ENCODE measurements around the gene HECW1. TPM values are rescaled to one million over a fixed set of nuclear protein-coding genes. Genes with fewer than 3 reads are reported as not detected.
A peak's percentile ranks its signal among the peaks of the same experiment; 100 is the strongest.
"Not testable (repeated sequence)": the region's sequence is repeated elsewhere in the genome, so short reads cannot be mapped to it uniquely, and the experiment has no call there.

The HECW1 gene
- total RNA-seq, 1 donor from 2014 or later = 0.11 TPM

- Histone ChIP-seq H3K9me3 (ENCODE audit: low read depth) (no peaks in the 10 kb centered on the region), H2AFZ (replicated peaks) (no peak overlapping the region), H3K4me3 (no peak overlapping the region), H3K4me1 (peaks cover 10% of the 10 kb centered on the region), H4K20me1 (ENCODE audit: low read depth) (no peaks in the 10 kb centered on the region), H3K79me2 (ENCODE audit: low read depth) (no peaks in the 10 kb centered on the region), H3K4me2 (no peak overlapping the region), H3F3A (ENCODE audit: low read depth) (peaks cover 7% of the 10 kb centered on the region), H3K27ac (no peak overlapping the region), H3K27me3 (no peaks in the 10 kb centered on the region), H3K36me3 (no peaks in the 10 kb centered on the region), H3K9ac (no peak overlapping the region)
- no peak for DNase-seq (ENCODE audit: low spot score)
- Mint-ChIP-seq H3K4me1 (no peaks in the 10 kb centered on the region), H3K4me3 (no peak overlapping the region), H3K36me3 (no peaks in the 10 kb centered on the region), H3K27ac (no peak overlapping the region), H3K9me3 (no peaks in the 10 kb centered on the region), H3K27me3 (ENCODE audit: insufficient read depth, low read depth) (peaks cover 7% of the 10 kb centered on the region)
- no peak for TF ChIP-seq CTCF (IDR thresholded peaks at IDR 0.05)
These were observed 92.8 kb downstream of the HECW1 start for GRCh38 chr7:43205171-43205795.

GRCh38 chr7:43208242-43208641 lies 95.8 kb downstream of the HECW1 start:
- no peaks in the 10 kb centered on the region for H3K79me2 ChIP-seq (ENCODE audit: low read depth)

DNA sequence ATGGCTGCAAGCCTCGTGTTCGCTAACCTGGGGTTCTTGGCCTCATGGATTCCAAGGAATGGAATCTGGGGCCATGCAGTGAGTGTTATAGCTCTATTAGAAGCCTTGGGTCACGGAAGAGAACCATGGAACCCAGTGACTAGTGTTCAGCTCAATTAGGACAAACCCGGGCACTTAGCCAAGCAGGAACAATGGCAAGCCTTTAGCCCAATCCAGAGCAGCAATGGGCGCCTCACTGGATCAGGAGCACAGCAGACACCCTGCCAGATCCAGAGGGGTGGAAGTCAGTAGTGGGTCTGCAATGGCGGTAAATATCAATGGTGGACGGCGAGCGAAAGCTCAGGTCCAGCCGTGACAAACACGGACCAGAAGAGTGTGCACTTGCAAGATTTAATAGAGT lies 98.1 kb downstream of the HECW1 start:
- not testable (repeated sequence) for H3K4me3 Mint-ChIP-seq; H3K27me3 Mint-ChIP-seq (ENCODE audit: insufficient read depth, low read depth); H3K27me3 ChIP-seq; H3K4me3 ChIP-seq; H3K79me2 ChIP-seq (ENCODE audit: low read depth); H3K27ac ChIP-seq; H3K9ac ChIP-seq; H2AFZ ChIP-seq (replicated peaks); H3F3A ChIP-seq (ENCODE audit: low read depth); H3K9me3 ChIP-seq (ENCODE audit: low read depth); DNase-seq (ENCODE audit: low spot score); H3K27ac Mint-ChIP-seq; H3K4me2 ChIP-seq; H3K36me3 ChIP-seq; H3K9me3 Mint-ChIP-seq; H3K36me3 Mint-ChIP-seq; H4K20me1 ChIP-seq (ENCODE audit: low read depth); H3K4me1 Mint-ChIP-seq
- peaks cover 12% of the 10 kb centered on the region for H3K4me1 ChIP-seq

More at GRCh38 chr7:43208242-43208641, 95.8 kb downstream of the HECW1 start:
- no peaks in the 10 kb centered on the region for H3K27me3 ChIP-seq
- no peak overlapping the region for H2AFZ ChIP-seq (replicated peaks)
- H3K9ac ChIP-seq = no peak overlapping the region
- peaks cover 4% of the 10 kb centered on the region for H3K27me3 Mint-ChIP-seq (ENCODE audit: insufficient read depth, low read depth)
- no peaks in the 10 kb centered on the region for H3K36me3 Mint-ChIP-seq
- H3K4me1 ChIP-seq = peaks cover 10% of the 10 kb centered on the region
- H3K4me3 Mint-ChIP-seq = no peak overlapping the region
- H3K4me2 ChIP-seq = no peak overlapping the region
- H4K20me1 ChIP-seq (ENCODE audit: low read depth) = no peaks in the 10 kb centered on the region
- no peaks in the 10 kb centered on the region for H3K9me3 Mint-ChIP-seq
- H3F3A ChIP-seq (ENCODE audit: low read depth) = peaks cover 7% of the 10 kb centered on the region
- DNase-seq (ENCODE audit: low spot score) = no peak
- H3K36me3 ChIP-seq = no peaks in the 10 kb centered on the region
- H3K27ac ChIP-seq = no peak overlapping the region
- H3K27ac Mint-ChIP-seq = no peak overlapping the region
- no peaks in the 10 kb centered on the region for H3K9me3 ChIP-seq (ENCODE audit: low read depth)
- H3K4me3 ChIP-seq = no peak overlapping the region
- no peak for TF ChIP-seq EZH2phosphoT487 (IDR thresholded peaks at IDR 0.05)
- no peak for TF ChIP-seq EZH2 (IDR thresholded peaks at IDR 0.05)
- TF ChIP-seq CTCF (IDR thresholded peaks at IDR 0.05) = no peak
- peaks cover 2% of the 10 kb centered on the region for H3K4me1 Mint-ChIP-seq

DNA sequence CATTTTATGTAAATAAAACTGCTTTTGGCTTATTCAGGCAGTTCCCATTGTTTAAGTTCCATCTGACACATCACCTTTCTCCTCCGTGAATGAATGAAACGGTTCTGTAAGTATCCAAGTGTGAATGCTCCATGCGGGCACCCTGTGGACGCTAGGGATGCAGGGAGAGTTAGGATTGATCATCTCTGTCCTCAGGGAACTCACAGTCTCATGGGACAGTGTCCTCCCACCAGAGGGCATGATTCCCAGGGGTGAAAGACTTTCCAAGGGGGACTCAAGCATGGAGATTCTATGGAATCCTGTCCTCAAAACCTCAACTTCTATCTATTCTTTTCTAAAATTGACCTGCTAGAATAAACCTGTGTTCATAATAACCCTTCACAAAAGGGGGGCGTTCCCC lies 98.8 kb downstream of the HECW1 start:
- H3K27me3 Mint-ChIP-seq (ENCODE audit: insufficient read depth, low read depth) = no peaks in the 10 kb centered on the region
- no peaks in the 10 kb centered on the region for H4K20me1 ChIP-seq (ENCODE audit: low read depth)
- H3K27me3 ChIP-seq = no peaks in the 10 kb centered on the region
- no peaks in the 10 kb centered on the region for H3K79me2 ChIP-seq (ENCODE audit: low read depth)
- no peaks in the 10 kb centered on the region for H3K9me3 ChIP-seq (ENCODE audit: low read depth)
- peak; percentile 27 for DNase-seq (ENCODE audit: low spot score)
- peaks cover 8% of the 10 kb centered on the region for H3K4me1 ChIP-seq
- no peaks in the 10 kb centered on the region for H3K36me3 Mint-ChIP-seq
- H3K27ac Mint-ChIP-seq = no peak overlapping the region
- H3K4me3 ChIP-seq = no peak overlapping the region
- no peaks in the 10 kb centered on the region for H3K9me3 Mint-ChIP-seq
- no peaks in the 10 kb centered on the region for H3K36me3 ChIP-seq
- H2AFZ ChIP-seq (replicated peaks) = peak overlapping the region; percentile 51
- no peak overlapping the region for H3K27ac ChIP-seq
- H3K4me2 ChIP-seq = no peak overlapping the region
- peaks cover 2% of the 10 kb centered on the region for H3K4me1 Mint-ChIP-seq
- peaks cover 7% of the 10 kb centered on the region for H3F3A ChIP-seq (ENCODE audit: low read depth)
- no peak overlapping the region for H3K4me3 Mint-ChIP-seq
- no peak overlapping the region for H3K9ac ChIP-seq
- TF ChIP-seq EZH2 (IDR thresholded peaks at IDR 0.05) (no peak), CTCF (IDR thresholded peaks at IDR 0.05) (peak; percentile 40)

All from neural progenitor cell (in vitro differentiated cells).